Effector memory CD8-positive, alpha-beta T cell (primary cell): ENCODE data around the gene CCDC92.

Source experiments
- ATAC-seq: fragments of 150-1000 bp; cut with Tn5 transposase; replicated peaks from 2 replicates; pipeline ENCODE4 v1.10.0; 2021; ENCODE audit warnings: mild to moderate bottlenecking, moderate library complexity
- DNase-seq, 3 experiments: peaks; one replicate each; pipeline ENCODE4 v3.0.0; 2021
- H3K27ac Mint-ChIP-seq, 2 donors: one replicate each; pipeline ENCODE4 v1.8.0; 2022; ENCODE audit warnings: mild to moderate bottlenecking in 2 of 2, mixed read lengths in 2 of 2, moderate library complexity in 2 of 2
- H3K27me3 Mint-ChIP-seq, 2 donors: one replicate each; pipeline ENCODE4 v1.8.0; 2022; ENCODE audit warnings: mixed read lengths in 2 of 2
- H3K36me3 Mint-ChIP-seq: one replicate; pipeline ENCODE4 v1.8.0; 2022; ENCODE audit warnings: mild to moderate bottlenecking, moderate library complexity, mixed read lengths; ENCODE audit not compliant: insufficient read depth
- H3K4me1 Mint-ChIP-seq, 2 donors: one replicate each; pipeline ENCODE4 v1.8.0; 2022; ENCODE audit warnings: low read depth in 2 of 2, mixed read lengths in 2 of 2
- H3K4me3 Mint-ChIP-seq, 2 donors: one replicate each; pipeline ENCODE4 v1.8.0; 2022; ENCODE audit warnings: mild to moderate bottlenecking in 2 of 2, mixed read lengths in 2 of 2, moderate library complexity in 2 of 2
- H3K9me3 Mint-ChIP-seq, 2 donors: one replicate each; pipeline ENCODE4 v1.8.0; 2022; ENCODE audit warnings: mixed read lengths in 2 of 2

CCDC92 gene

GRCh38 chr12:123960029-123960735 lies 12.4 kb downstream of the CCDC92 start:
- Mint-ChIP-seq H3K27ac (no peak overlapping the region), H3K9me3 (no peaks in the 10 kb centered on the region), H3K27me3 (no peaks in the 10 kb centered on the region), H3K4me3 (no peak overlapping the region), H3K36me3 (no peaks in the 10 kb centered on the region), H3K4me1 (peaks cover 0 to 13% of the 10 kb centered on the region in 2 donors)
- DNase-seq, result no peak
- ATAC-seq, result no peak

- DNase-seq (no peak), ATAC-seq (no peak)
- H3K4me1 Mint-ChIP-seq, result peaks cover 0 to 13% of the 10 kb centered on the region in 2 donors
- H3K27me3 Mint-ChIP-seq, result no peaks in the 10 kb centered on the region
- no peaks in the 10 kb centered on the region for H3K9me3 Mint-ChIP-seq
- no peak overlapping the region for H3K27ac Mint-ChIP-seq
- H3K4me3 Mint-ChIP-seq, result no peak overlapping the region
- no peaks in the 10 kb centered on the region for H3K36me3 Mint-ChIP-seq
Observed at GRCh38 chr12:123958876-123959275, 13.8 kb downstream of the CCDC92 start.

- no peaks in the 10 kb centered on the region for H3K27me3 Mint-ChIP-seq
- H3K4me1 Mint-ChIP-seq, result peaks cover 0 to 13% of the 10 kb centered on the region in 2 donors
- no peaks in the 10 kb centered on the region for H3K9me3 Mint-ChIP-seq
- H3K27ac Mint-ChIP-seq, result no peak overlapping the region
- H3K4me3 Mint-ChIP-seq, result no peak overlapping the region
- no peaks in the 10 kb centered on the region for H3K36me3 Mint-ChIP-seq
- DNase-seq, result no peak
- no peak for ATAC-seq
Observed at GRCh38 chr12:123958462-123958861, 14.2 kb downstream of the CCDC92 start.

GRCh38 chr12:123957196-123957595 lies 15.4 kb downstream of the CCDC92 start:
- H3K4me3 Mint-ChIP-seq, result no peak overlapping the region
- ATAC-seq, result no peak
- DNase-seq, result no peak
- no peak overlapping the region for H3K27ac Mint-ChIP-seq
- no peaks in the 10 kb centered on the region for H3K27me3 Mint-ChIP-seq
- no peaks in the 10 kb centered on the region for H3K9me3 Mint-ChIP-seq
- H3K4me1 Mint-ChIP-seq, result peaks cover 0 to 12% of the 10 kb centered on the region in 2 donors
- no peaks in the 10 kb centered on the region for H3K36me3 Mint-ChIP-seq

GRCh38 chr12:123956249-123956648 lies 16.4 kb downstream of the CCDC92 start:
- no peak overlapping the region for H3K4me3 Mint-ChIP-seq
- no peaks in the 10 kb centered on the region for H3K9me3 Mint-ChIP-seq
- H3K27me3 Mint-ChIP-seq, result no peaks in the 10 kb centered on the region
- no peaks in the 10 kb centered on the region for H3K36me3 Mint-ChIP-seq
- peaks cover 0 to 9% of the 10 kb centered on the region in 2 donors for H3K4me1 Mint-ChIP-seq
- no peak overlapping the region for H3K27ac Mint-ChIP-seq
- ATAC-seq (no peak), DNase-seq (no peak)

GRCh38 chr12:123954647-123955350 lies 17.8 kb downstream of the CCDC92 start:
- ATAC-seq, result no peak
- Mint-ChIP-seq H3K4me3 (no peak overlapping the region), H3K9me3 (no peaks in the 10 kb centered on the region), H3K4me1 (peaks cover 6 to 14% of the 10 kb centered on the region in 2 donors), H3K36me3 (no peaks in the 10 kb centered on the region), H3K27me3 (no peaks in the 10 kb centered on the region), H3K27ac (no peak overlapping the region)
- no peak for DNase-seq

GRCh38 chr12:123952037-123952436 lies 20.6 kb downstream of the CCDC92 start:
- DNase-seq, result no peak
- no peaks in the 10 kb centered on the region for H3K36me3 Mint-ChIP-seq
- H3K27me3 Mint-ChIP-seq, result no peaks in the 10 kb centered on the region
- peaks cover 12 to 18% of the 10 kb centered on the region in 2 donors for H3K4me1 Mint-ChIP-seq
- H3K4me3 Mint-ChIP-seq, result no peak overlapping the region
- ATAC-seq, result no peak
- no peaks in the 10 kb centered on the region for H3K9me3 Mint-ChIP-seq
- H3K27ac Mint-ChIP-seq, result peak overlapping the region in 1 of 2 donors; percentile 8

GRCh38 chr12:123951467-123951866 lies 21.2 kb downstream of the CCDC92 start:
- H3K36me3 Mint-ChIP-seq, result no peaks in the 10 kb centered on the region
- no peak overlapping the region for H3K27ac Mint-ChIP-seq
- H3K4me3 Mint-ChIP-seq, result no peak overlapping the region
- H3K27me3 Mint-ChIP-seq, result no peaks in the 10 kb centered on the region
- H3K4me1 Mint-ChIP-seq, result peaks cover 12 to 18% of the 10 kb centered on the region in 2 donors
- no peaks in the 10 kb centered on the region for H3K9me3 Mint-ChIP-seq
- DNase-seq (no peak), ATAC-seq (no peak)

GRCh38 chr12:123950476-123951349 lies 21.9 kb downstream of the CCDC92 start:
- Mint-ChIP-seq H3K27me3 (no peaks in the 10 kb centered on the region), H3K9me3 (no peaks in the 10 kb centered on the region)

GRCh38 chr12:123949770-123950165 lies 22.9 kb downstream of the CCDC92 start:
- Mint-ChIP-seq H3K27me3 (no peaks in the 10 kb centered on the region), H3K36me3 (no peaks in the 10 kb centered on the region), H3K4me1 (peaks cover 12 to 18% of the 10 kb centered on the region in 2 donors), H3K27ac (no peak overlapping the region), H3K9me3 (no peaks in the 10 kb centered on the region), H3K4me3 (no peak overlapping the region)
- ATAC-seq (no peak), DNase-seq (no peak)

More at GRCh38 chr12:123950476-123951349, 21.9 kb downstream of the CCDC92 start:
- DNase-seq (no peak), ATAC-seq (no peak)
- no peak overlapping the region for H3K27ac Mint-ChIP-seq
- no peak overlapping the region for H3K4me3 Mint-ChIP-seq
- peaks cover 12 to 18% of the 10 kb centered on the region in 2 donors for H3K4me1 Mint-ChIP-seq
- no peaks in the 10 kb centered on the region for H3K36me3 Mint-ChIP-seq

GRCh38 chr12:123948796-123949769 lies 23.5 kb downstream of the CCDC92 start:
- no peak for ATAC-seq
- Mint-ChIP-seq H3K27me3 (no peaks in the 10 kb centered on the region), H3K27ac (no peak overlapping the region), H3K36me3 (peaks cover 4% of the 10 kb centered on the region), H3K9me3 (no peaks in the 10 kb centered on the region), H3K4me1 (peaks cover 16 to 18% of the 10 kb centered on the region in 2 donors), H3K4me3 (no peak overlapping the region)
- no peak for DNase-seq

GRCh38 chr12:123948401-123948795 lies 24.2 kb downstream of the CCDC92 start:
- H3K27me3 Mint-ChIP-seq, result no peaks in the 10 kb centered on the region
- peaks cover 4% of the 10 kb centered on the region for H3K36me3 Mint-ChIP-seq
- peaks cover 16 to 18% of the 10 kb centered on the region in 2 donors for H3K4me1 Mint-ChIP-seq
- no peak for ATAC-seq
- H3K27ac Mint-ChIP-seq, result no peak overlapping the region
- H3K4me3 Mint-ChIP-seq, result no peak overlapping the region
- DNase-seq, result no peak
- H3K9me3 Mint-ChIP-seq, result no peaks in the 10 kb centered on the region
